Effector memory CD4-positive, alpha-beta T cell (primary cell): Measurements from ENCODE around the gene RRP8.

Experiments
- DNase-seq, 3 donors: peaks; one replicate each; pipeline ENCODE4 v3.0.0-alpha.2; 2020
- H3K27ac ChIP-seq: 2 replicates; pipeline ENCODE4 v1.7.0; 2013; ENCODE audit warnings: mild to moderate bottlenecking, low read length, moderate library complexity; ENCODE audit not compliant: insufficient read depth, poor library complexity, severe bottlenecking
- H3K27me3 ChIP-seq: replicated peaks from 2 replicates; pipeline ENCODE4 v1.7.0; 2013; ENCODE audit warnings: mild to moderate bottlenecking, low read length; ENCODE audit not compliant: insufficient read depth, control insufficient read depth, poor library complexity, severe bottlenecking
- H3K36me3 ChIP-seq: 2 replicates; pipeline ENCODE4 v1.7.0; 2013; ENCODE audit warnings: mild to moderate bottlenecking, low read length, moderate library complexity; ENCODE audit not compliant: control insufficient read depth, insufficient read depth
- H3K4me1 ChIP-seq: 2 replicates; pipeline ENCODE4 v1.7.0; 2013; ENCODE audit warnings: low read length, mild to moderate bottlenecking; ENCODE audit not compliant: control insufficient read depth, insufficient read depth, poor library complexity, severe bottlenecking
- H3K4me3 ChIP-seq: 2 replicates; pipeline ENCODE4 v1.7.0; 2013; ENCODE audit warnings: low read length, low read depth, mild to moderate bottlenecking; ENCODE audit not compliant: insufficient read depth, poor library complexity, severe bottlenecking
- H3K9me3 ChIP-seq: 2 replicates; pipeline ENCODE4 v1.7.0; 2013; ENCODE audit warnings: mild to moderate bottlenecking, low read length, moderate library complexity; ENCODE audit not compliant: control insufficient read depth

Gene RRP8

GRCh38 chr11:6583584-6583983 is 19.8 kb downstream of the RRP8 start:
- no peak overlapping the region for H3K27ac ChIP-seq
- no peaks in the 10 kb centered on the region for H3K9me3 ChIP-seq
- no peaks in the 10 kb centered on the region for H3K4me1 ChIP-seq
- H3K36me3 ChIP-seq, result peaks cover 4% of the 10 kb centered on the region
- no peak overlapping the region for H3K4me3 ChIP-seq
- no peaks in the 10 kb centered on the region for H3K27me3 ChIP-seq
- no peak for DNase-seq

GRCh38 chr11:6579681-6580080 is 23.7 kb downstream of the RRP8 start:
- no peak for DNase-seq
- peaks cover 4% of the 10 kb centered on the region for H3K36me3 ChIP-seq
- H3K27me3 ChIP-seq, result no peaks in the 10 kb centered on the region
- no peaks in the 10 kb centered on the region for H3K4me1 ChIP-seq
- no peaks in the 10 kb centered on the region for H3K9me3 ChIP-seq
- no peak overlapping the region for H3K27ac ChIP-seq
- H3K4me3 ChIP-seq, result no peak overlapping the region

GRCh38 chr11:6578134-6578533 is 25.3 kb downstream of the RRP8 start:
- Histone ChIP-seq H3K27me3 (no peaks in the 10 kb centered on the region), H3K27ac (no peak overlapping the region), H3K36me3 (no peaks in the 10 kb centered on the region), H3K9me3 (no peaks in the 10 kb centered on the region), H3K4me1 (no peaks in the 10 kb centered on the region), H3K4me3 (no peak overlapping the region)
- DNase-seq, result no peak

- Histone ChIP-seq H3K27ac (no peak overlapping the region), H3K27me3 (no peaks in the 10 kb centered on the region), H3K4me1 (no peaks in the 10 kb centered on the region), H3K9me3 (no peaks in the 10 kb centered on the region), H3K36me3 (no peaks in the 10 kb centered on the region), H3K4me3 (no peak overlapping the region)
- no peak for DNase-seq
Measured at GRCh38 chr11:6576471-6577373, 26.7 kb downstream of the RRP8 start.

GRCh38 chr11:6574816-6575715 is 28.4 kb downstream of the RRP8 start:
- Histone ChIP-seq H3K4me1 (no peaks in the 10 kb centered on the region), H3K36me3 (peaks cover 3% of the 10 kb centered on the region), H3K9me3 (no peaks in the 10 kb centered on the region), H3K27ac (no peak overlapping the region), H3K27me3 (no peaks in the 10 kb centered on the region), H3K4me3 (no peak overlapping the region)
- no peak for DNase-seq

GRCh38 chr11:6572215-6572614 is 31.2 kb downstream of the RRP8 start:
- DNase-seq, result no peak
- no peaks in the 10 kb centered on the region for H3K9me3 ChIP-seq
- no peaks in the 10 kb centered on the region for H3K27me3 ChIP-seq
- H3K4me3 ChIP-seq, result no peak overlapping the region
- H3K36me3 ChIP-seq, result peaks cover 3% of the 10 kb centered on the region
- H3K4me1 ChIP-seq, result no peaks in the 10 kb centered on the region
- no peak overlapping the region for H3K27ac ChIP-seq

GRCh38 chr11:6571434-6572008 is 31.9 kb downstream of the RRP8 start:
- Histone ChIP-seq H3K4me1 (no peaks in the 10 kb centered on the region), H3K36me3 (peaks cover 3% of the 10 kb centered on the region), H3K27ac (no peak overlapping the region), H3K4me3 (no peak overlapping the region), H3K27me3 (no peaks in the 10 kb centered on the region), H3K9me3 (no peaks in the 10 kb centered on the region)
- no peak for DNase-seq

GRCh38 chr11:6570691-6571427 is 32.6 kb downstream of the RRP8 start:
- H3K36me3 ChIP-seq, result peaks cover 3% of the 10 kb centered on the region
- H3K4me1 ChIP-seq, result no peaks in the 10 kb centered on the region
- H3K27ac ChIP-seq, result no peak overlapping the region
- no peaks in the 10 kb centered on the region for H3K9me3 ChIP-seq
- H3K27me3 ChIP-seq, result no peaks in the 10 kb centered on the region
- H3K4me3 ChIP-seq, result no peak overlapping the region
- DNase-seq, result no peak

GRCh38 chr11:6569706-6570105 is 33.7 kb downstream of the RRP8 start:
- H3K36me3 ChIP-seq, result peaks cover 3% of the 10 kb centered on the region
- H3K9me3 ChIP-seq, result no peaks in the 10 kb centered on the region
- DNase-seq, result no peak
- no peak overlapping the region for H3K27ac ChIP-seq
- H3K27me3 ChIP-seq, result no peaks in the 10 kb centered on the region
- no peaks in the 10 kb centered on the region for H3K4me1 ChIP-seq
- no peak overlapping the region for H3K4me3 ChIP-seq
